ENCODE results near the gene RNASE8.

RNASE8 gene

DNA sequence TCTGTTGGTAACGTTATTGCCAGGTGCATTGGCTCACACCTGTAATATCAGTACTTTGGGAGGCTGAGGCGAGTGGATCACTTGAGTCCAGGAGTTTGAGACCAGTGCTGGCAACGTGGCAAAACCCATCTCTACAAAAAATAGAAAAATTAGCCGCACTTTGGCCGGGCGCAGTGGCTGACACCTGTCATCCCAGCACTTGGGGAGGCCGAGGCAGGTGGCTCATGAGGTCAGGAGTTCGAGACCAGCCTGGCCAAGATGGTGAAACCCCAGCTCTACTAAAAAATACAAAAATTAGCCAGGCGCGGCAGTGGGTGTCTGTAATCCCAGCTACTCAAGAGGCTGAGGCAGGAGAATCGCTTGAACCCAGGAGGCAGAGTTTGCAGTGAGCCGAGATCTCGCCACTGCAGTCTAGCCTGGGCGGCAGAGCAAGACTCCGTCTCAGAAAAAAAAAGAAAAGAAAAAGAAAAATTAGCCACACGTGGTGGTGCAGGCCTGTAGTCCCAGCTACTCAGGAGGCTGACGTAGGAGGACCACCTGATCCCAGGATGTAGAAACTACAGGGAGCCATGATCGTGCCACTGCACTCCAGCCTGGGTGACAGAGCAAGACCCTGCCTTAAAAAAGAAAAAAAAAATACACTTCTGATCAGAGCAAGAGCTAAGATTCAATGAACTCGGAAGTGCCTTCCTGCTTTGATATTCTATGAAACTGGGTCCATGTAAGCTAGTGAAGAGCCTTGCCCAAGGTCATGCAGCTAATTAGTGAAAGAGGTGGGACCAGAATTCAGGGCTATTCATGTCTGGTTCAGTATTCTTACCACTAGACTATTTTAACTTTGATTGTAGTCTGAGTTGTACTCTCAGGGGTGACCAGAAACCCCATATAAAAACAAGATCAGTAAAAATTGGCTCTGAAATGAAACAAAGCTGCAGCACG, 4.2 kb upstream of the RNASE8 start:
- no peak for DNase-seq (ENCODE audit: low read depth)

DNA sequence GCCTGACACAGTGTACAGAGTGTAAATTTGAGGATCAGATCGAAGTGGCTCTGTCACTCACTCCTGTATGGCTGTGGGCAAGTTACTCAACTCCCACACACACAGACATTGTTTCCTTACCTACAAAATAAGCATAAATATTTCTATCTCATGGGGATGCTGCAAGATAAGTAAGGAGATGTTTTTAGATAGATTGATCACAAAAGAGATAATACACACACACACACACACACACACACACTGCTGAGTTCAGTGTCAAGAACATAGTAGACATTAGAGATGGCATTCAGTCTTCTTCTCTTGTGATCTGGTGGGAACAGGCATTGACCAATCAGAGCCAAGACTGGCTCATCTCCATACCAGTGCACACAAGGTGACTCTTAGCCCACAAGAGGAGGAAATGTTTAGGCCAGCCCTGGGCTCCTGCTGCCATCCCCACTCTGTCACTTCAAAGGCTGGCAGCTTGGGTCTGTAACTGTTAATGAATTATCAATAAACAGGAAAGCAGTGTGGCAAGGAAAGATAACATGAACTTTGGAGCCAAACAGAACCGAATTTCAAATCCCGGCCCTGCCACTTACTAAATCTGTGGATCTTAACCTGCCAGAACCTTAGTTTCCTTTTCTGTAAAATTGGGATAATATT, 3.4 kb upstream of the RNASE8 start:
- no peak for DNase-seq (ENCODE audit: low read depth)

DNA sequence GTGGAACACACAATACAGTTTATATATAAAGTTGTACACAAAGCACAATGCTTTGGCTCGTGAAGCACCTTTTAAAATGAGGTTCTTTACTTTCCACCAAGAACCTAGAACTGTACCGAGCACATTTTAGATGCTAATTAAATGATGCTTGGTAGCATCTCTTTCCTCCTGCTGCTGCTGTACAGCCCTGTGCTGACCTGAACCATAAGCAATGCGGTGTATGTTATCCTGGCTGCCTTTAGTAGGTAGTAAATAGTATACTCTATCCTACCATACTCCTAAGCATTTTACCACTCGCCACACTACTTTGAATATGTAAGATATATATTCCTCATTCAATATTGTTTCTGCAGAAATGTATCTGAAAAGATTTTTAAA, 2.9 kb upstream of the RNASE8 start:
- no peak for DNase-seq (ENCODE audit: low read depth)

DNA sequence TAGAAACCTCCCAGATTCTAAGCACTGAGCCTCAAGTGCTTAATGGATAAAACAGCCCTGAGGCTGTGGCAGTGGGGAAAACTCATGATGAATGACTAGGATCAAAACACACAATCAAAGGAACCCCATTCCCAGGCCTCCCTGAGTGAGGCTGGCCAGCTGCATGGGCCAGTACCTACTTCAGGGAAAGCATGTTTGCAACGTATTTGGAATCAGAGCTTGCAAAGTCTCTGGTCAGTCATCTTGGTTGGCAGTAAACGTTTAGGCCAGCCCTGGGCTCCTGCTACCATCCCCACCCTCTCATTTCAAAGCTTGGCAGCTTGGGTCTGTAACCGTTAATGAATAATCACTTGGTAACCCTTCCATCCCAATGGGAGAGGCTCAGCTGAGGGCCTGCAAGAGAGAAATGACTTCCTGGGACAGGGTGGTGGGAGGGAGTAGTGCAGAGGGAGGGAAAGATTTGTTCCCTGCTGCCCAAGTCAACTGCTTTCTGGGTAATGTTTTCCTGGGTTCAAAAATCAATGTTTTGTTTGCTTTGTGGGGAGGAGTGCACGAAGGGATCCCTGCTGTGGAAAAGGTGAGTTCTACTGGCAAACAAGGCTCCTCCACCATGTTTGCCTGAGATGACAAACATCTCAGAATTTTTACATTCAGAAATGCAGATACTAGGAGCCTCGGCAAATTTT, 2.0 kb upstream of the RNASE8 start:
- DNase-seq (ENCODE audit: low read depth), result no peak

DNA sequence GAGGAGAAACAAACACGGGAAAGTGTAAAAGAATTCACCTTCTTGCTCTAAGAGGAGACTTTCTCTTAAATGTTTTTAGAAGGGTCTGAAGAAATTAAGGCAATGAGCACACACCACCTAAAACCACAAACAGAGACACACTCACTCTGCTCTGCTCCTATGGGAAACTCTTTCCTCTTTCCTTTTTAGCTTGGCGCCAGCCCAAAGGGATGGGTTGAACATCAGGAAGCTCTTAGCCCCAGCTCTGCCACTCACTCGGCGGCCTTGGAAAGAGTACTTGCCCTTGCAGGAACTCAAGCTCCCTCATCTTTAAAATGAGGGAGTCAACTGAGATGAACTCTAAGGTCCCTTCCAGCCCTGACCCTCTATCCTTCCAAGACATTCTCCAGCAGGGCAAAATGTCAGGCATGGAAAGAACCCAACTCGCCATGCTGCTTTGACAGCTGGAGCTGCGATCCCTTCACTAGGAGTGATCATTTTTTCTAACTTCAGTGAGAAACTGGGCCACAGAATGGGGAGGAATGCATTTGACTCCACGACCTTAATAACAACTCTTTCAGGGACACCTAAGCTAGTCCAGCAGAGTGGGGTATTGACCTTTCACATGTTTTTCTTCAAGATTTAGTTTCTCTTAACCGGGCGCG, 980 bp upstream of the RNASE8 start:
- no peak for DNase-seq (ENCODE audit: low read depth)

DNA sequence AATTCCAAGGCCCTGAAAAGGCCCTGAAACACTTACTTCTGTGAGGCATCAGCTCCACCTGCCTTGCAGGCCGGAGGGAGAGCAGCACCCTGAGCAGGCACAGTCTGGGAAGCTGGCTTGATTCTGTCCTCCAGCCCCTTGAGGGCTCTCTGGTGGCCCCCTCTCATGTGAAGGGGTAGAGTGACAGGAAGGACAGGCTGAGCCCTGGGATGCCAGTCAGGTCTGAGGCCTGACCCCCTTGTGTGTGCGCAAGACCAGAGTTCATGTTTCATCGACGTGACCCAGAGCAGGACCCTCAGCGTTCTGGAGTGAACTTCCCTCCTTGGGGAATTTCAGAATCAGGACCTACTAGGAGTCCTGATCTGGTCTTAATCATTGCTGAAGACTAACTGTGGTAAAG, 1.3 kb downstream of the RNASE8 start:
- no peak for DNase-seq (ENCODE audit: low read depth)

DNA sequence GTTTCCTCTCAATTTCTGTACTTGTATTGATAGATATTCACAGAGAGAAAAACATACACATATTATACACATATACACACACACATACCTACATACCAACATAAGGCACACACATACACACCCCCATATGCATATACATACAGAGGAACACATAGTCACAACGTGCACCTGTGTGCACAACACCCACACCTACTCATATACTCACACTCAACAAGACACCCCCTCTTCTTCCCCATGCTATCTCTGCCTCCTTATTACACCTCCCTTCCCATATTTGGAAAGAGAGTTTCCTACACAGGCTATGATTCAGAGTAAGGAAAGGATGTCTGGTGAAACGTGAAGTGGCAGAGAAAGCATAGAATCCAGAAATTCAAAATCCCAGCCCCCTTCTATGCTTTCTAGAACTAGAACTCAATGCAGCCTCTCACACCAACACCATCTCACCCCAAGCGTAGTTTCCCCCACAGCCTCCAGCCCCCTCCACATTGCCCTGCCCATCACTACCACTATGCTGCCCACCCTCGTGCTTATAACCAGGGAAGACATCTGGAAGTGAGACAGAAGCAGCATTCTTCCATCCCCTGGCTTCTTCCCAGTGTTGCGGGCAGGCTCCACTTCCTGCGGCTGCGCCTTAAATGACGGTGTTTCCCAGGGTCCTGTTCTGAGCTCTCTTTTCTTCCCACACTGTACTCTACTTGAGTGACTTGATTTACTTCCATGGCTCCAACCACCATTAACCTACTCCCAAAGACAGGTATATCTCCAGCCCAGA, 2.4 kb downstream of the RNASE8 start:
- DNase-seq (ENCODE audit: low read depth), result no peak

DNA sequence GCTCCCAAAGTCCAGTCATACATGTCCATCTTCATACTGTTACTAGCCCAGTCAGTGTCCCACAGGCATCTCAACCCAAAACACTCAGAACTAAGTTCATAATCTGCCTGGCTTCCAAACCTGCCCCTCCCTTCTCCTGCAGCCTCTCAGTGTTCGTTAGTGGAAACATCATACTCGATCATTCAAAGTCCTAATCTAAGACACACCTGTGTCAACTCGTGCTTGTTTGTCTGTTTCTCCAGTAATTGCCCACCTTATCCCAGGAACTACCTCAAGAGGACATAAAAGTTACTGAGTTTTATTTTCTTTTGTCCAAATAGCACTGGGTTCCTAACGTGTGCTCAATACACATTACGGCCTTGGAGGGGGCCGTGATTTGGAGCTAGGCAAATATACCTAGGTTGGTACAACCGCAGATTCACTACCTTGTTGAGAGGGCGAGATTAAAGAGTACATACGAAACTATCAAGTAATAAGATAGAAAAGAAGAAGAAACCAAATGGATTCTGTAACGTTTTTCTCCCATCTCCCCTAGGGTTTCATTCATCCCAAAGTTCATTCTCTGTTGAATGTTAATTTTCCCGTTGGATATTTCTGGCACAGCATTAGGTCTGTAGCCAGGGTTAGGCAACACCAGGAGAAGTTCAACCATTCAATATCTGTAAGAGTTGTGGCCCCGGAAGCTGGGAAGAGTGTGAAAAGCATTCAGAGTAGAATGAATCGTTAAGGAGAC, 3.2 kb downstream of the RNASE8 start:
- DNase-seq (ENCODE audit: low read depth), result no peak

DNA sequence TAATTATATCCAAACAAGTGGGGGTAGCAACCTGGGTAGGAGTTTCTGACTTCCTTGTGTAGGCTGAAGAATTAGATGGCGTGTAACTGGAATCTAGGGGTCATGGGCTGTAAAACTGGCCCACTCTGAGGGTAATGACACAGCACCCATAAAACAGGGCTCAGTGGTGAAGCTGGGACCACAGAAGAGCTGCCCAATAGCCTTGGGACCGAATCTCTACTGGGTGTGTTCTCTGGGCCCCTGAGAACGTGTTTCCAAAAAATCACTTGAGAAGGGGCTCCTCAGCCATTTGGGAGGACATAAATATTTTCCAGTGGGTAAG, 3.7 kb downstream of the RNASE8 start:
- DNase-seq (ENCODE audit: low read depth), result no peak

DNA sequence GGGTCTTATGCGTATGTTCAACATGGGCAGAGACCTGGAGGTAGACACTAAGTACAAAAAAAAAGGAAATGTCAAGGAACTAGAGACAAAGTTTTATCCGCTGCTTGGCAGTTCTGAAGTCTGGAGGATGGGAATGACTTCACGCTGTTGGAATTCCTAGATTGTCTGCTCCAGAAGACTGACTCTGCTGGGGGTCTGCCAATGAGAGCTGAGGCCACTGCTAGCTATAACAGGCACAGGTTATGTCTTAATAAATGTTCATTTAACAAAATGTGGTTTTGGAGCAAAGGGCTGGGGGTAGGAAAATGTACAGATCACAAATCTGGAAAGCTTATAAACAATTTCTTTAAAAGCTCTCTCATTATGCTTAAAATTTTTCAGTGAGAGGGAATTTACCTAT, 5.9 kb downstream of the RNASE8 start:
- DNase-seq (ENCODE audit: low read depth), result no peak

DNA sequence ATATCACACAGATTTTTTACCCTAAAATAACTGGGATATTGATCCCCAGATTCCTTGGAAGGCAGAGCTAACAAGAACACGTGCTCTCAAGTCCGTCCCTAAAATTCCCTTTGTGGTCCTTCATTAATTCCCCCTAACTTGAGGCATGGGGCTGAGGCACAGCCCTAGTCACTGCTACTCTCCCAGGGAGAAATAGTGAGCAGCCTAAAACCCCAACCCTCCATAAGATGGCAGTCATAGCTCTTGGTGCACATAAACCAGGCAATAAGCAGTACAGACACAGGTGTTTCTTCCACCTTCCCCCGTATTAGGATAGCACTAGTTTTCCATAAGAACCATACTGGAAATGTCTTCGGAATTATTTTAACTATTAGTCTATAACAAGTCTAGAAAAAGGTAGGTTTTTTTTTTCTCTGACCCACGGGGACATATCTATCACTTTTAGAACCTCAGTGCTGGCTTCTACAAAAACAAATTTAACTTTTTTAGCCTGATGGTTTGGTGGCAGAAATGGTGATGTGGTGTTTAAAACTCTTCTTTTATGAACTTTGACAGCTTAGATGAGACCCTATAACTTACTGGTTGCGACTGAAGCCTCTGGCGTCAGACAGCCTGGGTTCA, 9.4 kb downstream of the RNASE8 start:
- DNase-seq (ENCODE audit: low read depth), result no peak

DNA sequence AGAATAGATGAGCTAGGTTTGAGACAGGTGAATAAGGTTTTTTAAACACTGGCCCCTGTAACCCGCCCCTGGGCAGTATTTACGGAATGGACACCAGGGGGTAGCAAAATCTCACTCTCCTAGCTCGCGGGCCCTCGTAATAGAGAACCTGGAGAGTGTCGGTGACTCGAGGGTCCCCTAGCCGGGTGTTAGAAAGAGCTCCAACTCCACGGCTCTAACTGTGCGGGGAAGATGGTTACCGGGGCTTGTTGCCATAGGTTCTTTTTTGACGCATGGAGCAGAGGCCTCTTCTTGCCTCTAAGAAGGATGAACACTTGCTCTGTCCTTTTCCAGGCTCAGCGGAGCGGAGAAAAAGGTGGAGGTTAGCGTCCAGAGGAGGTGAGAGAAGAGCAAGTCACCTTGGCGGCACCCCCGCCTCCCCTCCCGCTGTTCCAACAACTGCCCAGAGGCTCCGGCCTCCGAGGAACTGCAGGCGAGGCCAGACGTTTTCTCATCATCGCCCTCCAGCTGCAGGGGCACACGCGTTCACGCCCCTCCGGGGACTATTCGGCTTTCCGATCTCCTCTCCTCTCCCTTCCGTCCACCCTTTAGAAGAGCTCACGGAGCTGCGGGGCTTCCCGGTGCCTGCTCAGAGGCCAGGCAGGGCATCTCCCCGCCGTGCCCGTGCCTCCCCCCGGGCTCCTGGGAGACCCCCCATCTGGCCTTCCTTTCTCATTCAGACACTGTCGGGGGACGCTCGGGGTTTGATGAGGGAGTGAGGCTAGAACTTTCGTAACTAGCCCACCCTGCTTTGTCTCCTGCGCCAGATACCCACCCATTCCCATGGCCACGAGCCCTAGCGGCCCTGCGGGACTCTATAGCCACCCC, 11.1 kb downstream of the RNASE8 start:
- no peak for DNase-seq (ENCODE audit: low read depth)

DNA sequence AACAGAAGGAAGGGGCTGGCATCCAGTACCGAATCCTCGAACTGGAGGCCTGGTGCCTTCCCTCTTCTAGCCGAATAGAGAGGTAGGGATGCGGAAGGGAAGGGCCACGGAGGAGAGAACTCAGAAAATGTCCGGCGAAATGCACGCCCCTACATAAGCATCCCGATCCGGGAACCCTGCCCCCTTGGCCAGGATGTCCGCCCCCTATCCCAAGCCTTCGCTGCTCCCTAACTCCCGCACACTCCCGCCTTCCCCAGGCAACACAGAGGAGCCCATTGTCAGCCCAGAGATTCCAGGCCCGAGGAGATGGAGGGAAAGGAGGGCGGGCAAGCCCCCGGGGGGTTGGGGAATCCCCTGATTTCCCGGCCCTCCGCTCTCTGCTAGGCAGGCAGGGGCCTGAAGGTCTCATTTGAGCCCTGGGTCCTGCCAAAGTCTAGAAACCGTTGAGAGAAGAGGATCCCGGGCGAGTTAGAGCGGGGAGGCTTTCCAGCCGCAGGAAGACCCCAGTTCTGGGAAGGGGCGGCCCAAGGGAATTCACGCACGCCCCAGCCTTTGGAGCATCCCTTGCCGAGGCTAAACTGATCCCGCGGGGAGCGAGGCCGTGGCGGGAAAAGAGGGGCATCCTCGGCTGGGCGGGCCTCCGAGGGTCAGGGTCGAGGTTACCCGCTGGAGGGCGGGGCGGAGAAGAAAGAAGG, 11.9 kb downstream of the RNASE8 start:
- no peak for DNase-seq (ENCODE audit: low read depth)

DNA sequence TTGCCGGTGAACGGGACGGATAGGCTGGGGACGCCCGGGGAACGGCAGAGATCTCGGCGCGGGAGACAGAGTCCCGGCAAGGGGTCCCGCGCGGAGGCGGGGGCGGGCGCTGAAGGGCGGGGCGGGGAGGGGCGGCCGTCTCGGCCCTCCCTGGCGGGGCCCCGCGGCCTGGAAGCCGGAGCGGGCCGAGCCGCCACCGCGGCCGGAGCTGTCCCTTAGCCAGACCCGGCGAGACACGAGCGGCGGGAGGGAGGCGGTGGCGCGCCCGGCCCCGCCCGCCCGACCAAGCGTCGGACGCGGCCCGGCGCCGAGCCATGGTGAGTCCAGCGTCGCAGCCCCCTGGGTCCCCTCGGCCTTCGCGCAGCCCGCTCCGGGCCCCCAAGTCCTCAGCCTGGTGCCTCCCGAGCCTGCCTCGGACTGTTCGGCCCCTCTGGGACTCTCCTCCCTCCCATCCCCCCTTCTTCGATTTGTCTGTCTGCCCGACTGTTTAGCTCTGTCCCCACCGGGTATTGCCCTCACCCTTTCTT, 12.5 kb downstream of the RNASE8 start, which contains the start of gene ARHGEF40:
ARHGEF40 (plus strand) TSS at position 222 of the 527 bp plus-strand sequence; CDS start at position 315, 93 bp downstream.
- DNase-seq (ENCODE audit: low read depth), result no peak

DNA sequence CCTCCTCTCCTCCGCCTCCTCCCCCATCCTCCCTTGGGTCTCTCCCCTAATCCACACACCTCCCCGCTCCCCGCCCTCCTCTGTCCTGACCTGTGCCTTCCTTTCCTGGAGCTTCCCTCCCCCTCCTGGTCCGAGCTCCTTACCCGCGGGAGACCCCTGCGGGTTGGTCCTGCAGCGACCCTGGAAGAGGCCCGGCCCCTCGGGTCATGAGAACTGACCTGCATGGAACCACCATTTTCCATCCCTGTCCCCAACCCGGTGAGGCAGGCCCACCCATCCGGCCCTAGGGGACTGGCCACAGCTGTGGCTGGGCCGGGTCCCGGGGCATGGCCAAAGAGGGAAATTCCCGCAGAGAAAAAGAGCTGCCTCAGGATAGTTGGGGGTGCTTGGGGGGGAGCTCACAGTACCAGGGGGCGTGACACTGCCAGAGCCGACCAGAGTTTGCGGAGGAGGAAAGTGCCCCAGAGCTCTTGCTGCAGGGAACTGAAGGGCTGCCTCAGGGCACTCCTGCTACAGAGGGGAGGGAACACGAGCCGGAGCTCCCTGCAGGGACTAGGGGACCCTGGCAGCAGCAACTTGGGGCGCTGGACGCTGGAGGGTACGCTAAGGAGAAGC, 13.1 kb downstream of the RNASE8 start:
- no peak for DNase-seq (ENCODE audit: low read depth)

DNA sequence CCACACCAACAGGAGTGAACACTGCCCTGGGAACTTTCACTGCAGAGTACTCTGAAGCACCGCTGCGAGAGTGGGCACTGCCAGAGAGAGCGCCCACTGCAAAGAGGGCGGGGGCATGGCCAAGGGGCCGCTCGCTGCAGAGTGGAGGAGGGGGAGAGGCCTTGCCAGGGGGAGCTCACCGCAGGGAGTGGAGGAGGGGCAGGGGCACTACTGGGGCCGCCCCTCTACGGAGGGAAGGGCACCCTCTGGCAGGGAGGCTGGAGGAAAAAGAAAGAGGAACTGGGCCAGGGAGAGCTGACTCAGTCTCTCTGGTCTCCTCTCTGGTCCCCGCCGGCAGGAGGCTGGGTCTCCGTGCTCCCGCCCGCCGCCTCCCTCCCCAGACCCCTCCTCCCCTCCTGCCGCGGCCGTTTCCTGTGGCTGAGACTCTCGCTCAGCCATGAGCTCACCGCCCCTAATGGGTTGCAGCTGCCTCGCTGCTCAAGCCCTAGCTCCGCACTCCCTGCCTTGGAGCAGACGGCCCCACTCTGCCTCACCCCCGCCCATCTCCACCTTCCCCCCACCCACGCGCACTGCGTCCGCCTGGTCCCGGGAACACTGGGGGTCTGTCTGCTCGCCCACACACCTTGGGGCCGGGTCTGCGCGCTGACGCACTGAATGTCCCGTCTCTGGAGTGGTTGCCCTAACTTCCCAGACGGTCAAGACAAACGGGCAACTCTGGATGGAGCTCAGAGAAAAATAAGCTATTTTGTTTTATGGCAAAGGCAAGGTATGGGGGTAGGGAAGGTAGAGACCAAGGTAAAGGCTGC, 13.8 kb downstream of the RNASE8 start:
- DNase-seq (ENCODE audit: low read depth), result no peak

DNA sequence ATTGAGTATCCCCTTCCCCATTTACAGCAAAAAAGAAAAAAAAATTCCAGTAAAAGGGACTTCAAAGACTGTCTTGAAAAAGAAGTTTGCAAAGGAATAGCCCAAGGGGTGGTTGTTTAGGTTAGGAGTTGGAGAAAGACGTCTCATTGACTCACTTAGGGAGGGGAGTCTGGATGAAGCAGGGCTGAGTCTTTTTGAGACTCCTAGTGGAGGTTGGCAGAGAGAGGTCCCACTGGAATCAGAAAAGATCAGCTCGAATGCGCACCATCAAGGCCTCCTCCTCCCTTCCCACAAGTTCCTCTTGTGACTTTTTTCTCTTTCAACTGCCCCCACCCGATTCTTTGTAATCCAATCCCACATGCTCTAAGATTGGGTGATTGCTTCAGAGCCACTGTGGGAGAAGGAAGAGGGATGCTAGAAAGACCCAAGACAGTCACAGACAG, 14.4 kb downstream of the RNASE8 start:
- no peak for DNase-seq (ENCODE audit: low read depth)
